Pons (tissue), 1 donor: ENCODE results near the gene SPTBN4.
"Not testable (repeated sequence)": the region's sequence is repeated elsewhere in the genome, so short reads cannot be mapped to it uniquely, and the experiment has no call there.

Experiments used
- DNase-seq: peaks from one replicate; pipeline ENCODE4 v3.0.0-alpha.2; 2016; ENCODE audit warnings: low spot score

The SPTBN4 gene

GRCh38 chr19:40466985-40467734 lies at the start of gene SPTBN4:
TSS of gene SPTBN4 (plus strand) at chr19:40467001. CDS start at chr19:40472622, 5,621 bp downstream.
- no peak for DNase-seq

DNA sequence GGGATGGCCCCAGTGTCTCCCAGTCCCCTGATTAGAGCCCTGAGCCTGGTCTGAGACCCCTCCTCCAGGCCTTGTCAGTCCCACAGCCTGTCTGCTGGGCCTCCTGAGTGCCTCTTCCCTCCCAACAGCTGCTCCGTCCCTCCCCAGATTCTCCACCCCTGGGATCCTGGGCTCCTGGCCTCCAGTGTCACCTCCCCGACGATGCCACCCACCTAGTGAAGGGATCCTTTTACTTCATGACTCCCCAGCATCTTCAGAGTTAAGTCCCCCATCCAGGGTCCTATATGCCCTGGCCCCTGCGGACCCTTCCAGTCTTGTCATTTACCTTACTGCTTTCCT lies 49.2 kb upstream of the SPTBN4 start:
- no peak for DNase-seq

DNA sequence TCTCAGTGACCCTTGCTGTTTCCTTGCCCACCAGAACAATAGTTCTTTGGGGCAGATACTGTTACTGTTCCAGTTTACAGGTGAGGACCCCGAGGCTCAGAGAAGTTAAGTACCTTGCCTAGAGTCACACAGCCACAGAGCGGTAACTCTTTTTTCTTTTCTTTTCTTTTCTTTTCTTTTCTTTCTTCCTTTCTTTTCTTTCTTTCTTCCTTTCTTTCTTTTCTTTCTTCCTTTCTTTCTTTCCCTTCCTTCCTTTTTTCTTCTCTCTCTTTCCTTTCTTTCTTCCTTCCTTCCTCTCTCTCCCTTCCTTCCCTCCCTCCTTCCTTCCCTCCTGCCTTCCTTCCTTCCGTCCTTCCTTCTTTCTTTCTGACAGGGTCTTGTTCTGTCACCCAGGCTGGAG lies 48.8 kb upstream of the SPTBN4 start:
- no peak for DNase-seq

- DNase-seq: no peak
Measured at GRCh38 chr19:40419066-40419612, 47.7 kb upstream of the SPTBN4 start.

DNA sequence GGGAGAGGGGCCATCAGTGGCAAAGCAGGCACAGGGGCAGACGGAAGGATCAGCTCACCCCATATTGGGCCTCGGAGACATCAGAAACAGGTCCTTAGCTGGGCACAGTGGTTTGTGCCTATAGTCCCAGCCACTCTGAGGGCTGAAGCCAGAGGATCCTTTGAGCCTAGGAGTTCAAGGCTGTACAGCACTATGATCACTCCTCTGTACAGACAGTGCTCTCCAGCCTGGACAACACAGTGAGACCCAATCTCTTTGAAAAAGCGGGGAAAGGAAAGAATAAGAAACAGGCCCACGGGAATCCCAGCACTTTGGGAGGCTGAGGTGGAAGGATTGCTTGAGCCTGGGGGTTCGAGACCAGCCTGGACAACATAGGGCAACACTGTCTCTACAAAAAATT lies 47.0 kb upstream of the SPTBN4 start:
- DNase-seq: no peak

DNA sequence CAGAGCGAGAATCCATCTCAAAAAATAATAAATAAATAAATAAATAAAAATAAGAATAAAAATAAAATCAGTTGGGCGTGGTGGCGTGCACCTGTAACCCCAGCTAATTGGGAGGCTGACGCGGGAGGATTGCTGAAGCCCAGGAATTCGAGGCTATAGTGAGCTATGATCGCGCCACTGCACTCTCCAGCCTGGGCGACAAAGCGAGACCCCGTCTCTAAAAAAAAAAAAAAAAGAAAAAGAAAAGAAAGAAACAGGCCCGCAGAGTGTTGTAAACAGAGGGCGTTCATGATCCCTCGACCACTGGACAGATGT lies 46.4 kb upstream of the SPTBN4 start:
- no peak for DNase-seq

- peak; percentile 85 for DNase-seq
Measured at GRCh38 chr19:40420766-40421765, 45.7 kb upstream of the SPTBN4 start.

DNA sequence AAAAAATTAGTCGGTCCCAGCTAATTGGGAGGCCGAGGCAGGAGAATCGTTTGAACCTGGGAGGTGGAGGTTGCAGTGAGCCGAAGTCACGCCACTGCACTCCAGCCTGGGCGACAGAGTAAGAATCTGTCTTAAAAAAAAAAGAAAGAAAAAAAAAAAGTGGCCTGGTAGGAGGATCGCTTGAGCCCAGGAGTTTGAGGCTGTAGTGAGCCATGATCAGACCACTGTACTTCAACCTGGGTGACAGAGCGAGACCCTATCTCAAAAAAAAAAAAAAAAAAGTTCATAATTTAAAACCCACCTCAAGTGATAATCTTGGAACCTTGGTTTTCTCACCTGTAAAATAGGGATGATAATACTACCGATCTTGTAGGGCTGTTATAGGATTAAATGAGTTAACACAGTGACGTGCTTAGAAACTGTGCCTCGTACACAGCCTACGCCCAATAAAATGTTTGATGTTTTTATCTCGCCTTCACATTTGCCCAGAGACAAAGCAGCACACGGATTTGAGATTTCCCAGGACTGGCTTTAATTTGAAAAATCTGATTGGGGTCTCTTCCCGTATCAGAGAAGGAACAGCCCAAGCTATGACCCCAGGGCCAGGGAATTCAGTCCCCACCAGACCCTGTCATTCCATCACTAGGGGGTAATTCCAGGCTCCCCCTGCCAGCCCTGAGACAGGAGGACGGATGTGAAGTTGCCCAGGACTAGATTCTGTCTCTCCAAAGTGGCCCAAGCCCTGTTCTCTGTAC lies 44.6 kb upstream of the SPTBN4 start:
- DNase-seq: no peak

DNA sequence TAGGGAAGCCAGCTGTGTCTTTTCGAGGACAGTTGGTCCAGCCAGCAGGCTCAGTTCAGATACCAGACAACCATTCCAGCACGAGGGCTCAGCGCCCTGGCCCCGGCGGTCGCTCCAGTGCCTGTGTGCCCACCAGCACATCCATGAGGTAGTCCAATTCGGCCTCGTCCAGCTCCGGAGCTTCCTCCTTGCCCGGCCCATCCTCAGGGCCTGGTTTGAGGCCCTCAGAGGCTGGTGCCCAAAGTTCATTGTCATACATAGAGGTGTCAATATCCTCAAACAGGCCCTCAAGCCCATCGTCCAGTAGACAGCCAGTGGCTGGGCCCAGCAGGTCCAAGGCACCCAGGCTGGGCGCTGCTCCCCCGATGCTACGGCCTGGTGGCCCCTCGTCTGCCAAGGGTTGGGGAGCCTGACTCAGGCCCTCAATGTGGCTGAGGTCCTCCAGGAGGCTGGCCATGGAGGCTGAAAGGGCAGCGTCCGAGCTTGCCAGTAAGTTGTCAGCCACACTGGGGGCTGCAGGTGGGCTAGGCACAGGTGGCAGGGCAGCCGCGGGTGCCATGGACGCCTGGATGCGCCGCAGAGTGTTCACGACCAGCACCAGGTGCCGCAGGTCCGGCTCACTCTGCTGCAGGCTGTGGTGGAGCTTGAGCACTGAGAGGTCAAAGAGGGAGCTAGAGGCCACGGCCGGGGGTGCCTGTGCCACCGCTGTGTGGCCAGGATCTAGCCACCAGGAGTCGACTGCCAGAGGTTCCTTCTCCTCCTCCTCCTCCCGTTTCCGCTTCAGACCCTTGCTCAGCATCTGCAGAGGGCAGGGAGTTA lies 43.8 kb upstream of the SPTBN4 start:
- no peak for DNase-seq

DNA sequence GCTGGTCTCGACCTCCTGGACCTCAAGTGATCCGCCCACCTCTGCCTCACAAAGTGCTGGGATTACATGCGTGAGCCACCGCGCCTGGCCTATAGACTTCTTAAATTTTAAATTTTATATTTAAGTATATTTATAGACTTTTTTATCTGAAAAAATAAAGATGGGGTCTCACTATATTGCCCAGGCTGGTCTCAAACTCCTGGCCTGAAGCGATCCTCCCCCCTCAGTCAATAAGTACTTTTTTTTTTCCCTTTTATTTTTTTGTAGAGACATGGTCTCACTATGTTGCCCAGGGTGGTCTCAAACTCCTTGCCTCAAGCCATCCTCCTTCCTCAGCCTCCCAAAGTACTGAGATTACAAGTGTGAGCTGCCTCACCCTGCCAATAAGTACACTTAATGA lies 42.9 kb upstream of the SPTBN4 start:
- no peak for DNase-seq

GRCh38 chr19:40424637-40425449 lies 42.0 kb upstream of the SPTBN4 start:
- DNase-seq: no peak

DNA sequence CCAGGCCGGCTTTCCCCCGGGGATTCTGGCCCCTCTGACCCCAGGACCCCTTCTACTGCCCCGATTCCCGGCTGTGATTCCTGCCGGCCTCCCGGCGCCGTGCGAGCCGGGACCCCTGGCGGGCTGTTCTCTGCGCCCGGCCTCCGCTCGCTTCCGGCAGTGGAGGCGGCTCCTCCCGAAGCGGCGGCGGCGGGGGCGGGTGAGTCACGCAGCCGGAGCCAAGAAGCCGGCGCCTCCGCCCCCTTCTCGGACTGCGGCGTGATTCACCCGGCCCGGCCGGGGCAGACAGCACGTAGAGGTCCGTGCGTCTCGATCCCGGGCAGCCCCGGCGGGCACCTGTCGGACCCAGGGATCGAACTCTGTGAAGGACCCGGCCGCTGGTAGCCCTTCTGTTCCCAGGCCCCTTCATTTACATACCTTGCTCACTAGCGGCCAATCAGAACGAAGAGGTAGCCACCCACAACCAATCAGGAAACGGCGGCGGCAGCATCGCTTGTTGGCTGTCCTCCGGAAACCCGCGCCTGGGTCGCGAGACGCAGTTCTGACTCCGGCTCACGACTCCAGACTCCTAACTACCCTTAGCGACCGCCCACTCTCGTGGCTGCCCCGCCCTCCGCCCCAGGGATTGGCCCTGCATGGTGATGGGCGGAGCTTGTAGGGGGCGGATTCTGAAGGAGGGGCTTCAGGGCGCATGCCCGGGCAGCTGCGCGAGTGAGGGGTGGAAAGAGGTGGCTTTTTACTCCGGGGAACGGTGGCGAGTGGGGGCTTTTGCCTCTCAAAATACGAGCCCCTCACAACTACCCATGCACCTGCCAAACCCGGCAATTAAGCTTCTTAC lies 41.1 kb upstream of the SPTBN4 start, which contains the start of gene SERTAD1:
Gene SERTAD1, minus strand, starts transcription at position 543 of the 838 bp plus-strand sequence. CDS start 2,446 bp downstream, outside the sequence.
- DNase-seq: peak; percentile 99

DNA sequence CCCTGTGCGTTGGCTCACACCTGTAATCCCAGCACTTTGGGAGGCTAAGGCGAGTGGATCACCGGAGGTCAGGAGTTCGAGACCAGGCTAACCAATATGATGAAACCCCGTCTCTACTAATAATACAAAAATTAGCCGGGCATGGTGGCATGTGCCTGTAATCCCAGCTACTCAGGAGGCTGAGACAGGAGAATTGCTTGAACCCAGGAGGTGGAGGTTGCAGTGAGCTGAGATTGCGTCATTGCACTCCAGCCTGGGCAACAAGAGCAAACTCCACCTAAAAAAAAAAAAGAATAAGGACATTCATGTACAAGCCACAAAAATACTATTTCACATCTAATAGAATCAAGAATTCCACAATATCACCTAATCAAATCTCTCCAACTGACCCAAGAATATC lies 38.6 kb upstream of the SPTBN4 start:
- not testable (repeated sequence) for DNase-seq

GRCh38 chr19:40430242-40430641 lies 36.6 kb upstream of the SPTBN4 start:
- not testable (repeated sequence) for DNase-seq

GRCh38 chr19:40431698-40432097 lies 35.1 kb upstream of the SPTBN4 start:
- DNase-seq: no peak

- DNase-seq: not testable (repeated sequence)
Measured at GRCh38 chr19:40432760-40433159, 34.0 kb upstream of the SPTBN4 start.

DNA sequence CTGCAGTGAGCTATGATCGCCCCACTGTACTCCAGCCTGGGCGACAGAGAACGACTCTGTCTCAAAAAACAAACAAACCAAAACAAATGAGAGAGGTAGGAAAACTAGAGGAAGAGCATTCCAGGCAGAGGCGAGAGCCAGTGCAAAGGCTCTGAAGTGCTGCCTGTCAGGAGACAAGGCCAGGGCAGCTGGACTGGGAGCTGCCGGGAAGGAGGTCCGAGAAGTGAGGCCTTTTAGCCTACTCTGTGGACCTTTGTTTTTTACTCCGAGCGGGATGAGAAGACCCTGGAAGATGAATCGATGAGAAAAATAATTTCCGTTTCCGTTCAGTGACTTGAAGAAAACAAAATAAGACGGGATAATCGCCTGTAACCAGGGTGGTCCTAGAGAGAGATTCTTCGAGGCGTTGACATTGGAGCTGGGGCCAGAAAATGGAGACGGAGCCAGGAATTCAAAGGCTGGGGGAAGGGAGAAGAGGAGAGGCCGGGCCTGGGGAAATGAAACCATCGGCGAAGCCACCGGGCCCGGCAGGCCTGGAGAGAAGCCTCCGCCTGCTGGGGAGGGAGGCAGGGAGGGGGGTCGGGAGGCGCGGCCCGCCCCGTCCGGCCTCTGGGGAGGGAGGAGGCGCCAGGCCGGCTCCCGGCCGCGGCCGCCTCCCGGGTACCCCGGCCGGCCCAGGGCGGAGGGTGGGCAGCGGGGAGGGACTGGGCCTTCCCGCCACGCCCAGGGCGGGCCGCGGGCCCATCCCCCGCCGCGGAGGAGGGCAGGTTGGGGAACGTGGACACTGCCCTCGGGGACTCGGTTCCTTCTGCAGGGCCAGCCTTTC lies 33.2 kb upstream of the SPTBN4 start:
- DNase-seq: peak; percentile 86

- no peak for DNase-seq
Measured at GRCh38 chr19:40438284-40438683, 28.5 kb upstream of the SPTBN4 start.
